Measurements from ENCODE around the gene RBM28.

Gene RBM28

DNA sequence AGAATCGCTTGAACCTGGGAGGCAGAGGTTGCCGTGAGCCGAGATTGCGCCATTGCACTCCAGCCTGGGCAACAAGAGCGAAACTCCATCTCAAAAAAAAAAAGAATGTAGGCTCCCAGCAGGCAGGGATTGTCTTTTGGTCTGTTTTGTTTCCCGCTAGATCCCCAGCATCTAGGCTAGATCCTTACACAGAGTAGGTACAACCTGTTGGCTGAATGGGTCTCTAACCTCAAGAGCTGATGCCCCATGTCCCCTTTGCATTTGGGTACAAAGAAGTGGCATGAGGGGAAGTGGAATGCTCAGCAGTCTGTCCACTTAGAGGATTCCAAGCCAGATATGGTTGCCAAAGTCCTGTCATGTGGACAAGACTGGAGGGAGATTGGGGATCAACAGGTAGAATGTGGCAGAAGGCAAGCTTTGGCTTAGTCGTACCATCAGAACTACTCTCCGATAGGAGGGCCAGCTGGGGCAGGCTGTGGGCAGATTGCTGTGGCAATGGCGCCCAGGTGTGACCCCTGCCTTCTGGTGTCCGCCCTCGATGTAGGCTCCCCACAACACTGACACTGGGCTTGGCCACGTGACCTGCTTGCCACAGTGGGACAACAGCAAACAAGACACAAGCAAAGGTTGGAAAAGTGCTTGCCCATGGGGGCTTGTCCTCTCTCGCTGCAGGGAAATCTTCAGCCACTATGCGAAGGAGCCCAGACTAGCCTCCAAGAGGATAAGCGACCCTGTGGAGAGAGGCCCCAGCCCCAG lies 81.3 kb downstream of the RBM28 start:
- no peak for DNase-seq (ENCODE audit: low spot score)

DNA sequence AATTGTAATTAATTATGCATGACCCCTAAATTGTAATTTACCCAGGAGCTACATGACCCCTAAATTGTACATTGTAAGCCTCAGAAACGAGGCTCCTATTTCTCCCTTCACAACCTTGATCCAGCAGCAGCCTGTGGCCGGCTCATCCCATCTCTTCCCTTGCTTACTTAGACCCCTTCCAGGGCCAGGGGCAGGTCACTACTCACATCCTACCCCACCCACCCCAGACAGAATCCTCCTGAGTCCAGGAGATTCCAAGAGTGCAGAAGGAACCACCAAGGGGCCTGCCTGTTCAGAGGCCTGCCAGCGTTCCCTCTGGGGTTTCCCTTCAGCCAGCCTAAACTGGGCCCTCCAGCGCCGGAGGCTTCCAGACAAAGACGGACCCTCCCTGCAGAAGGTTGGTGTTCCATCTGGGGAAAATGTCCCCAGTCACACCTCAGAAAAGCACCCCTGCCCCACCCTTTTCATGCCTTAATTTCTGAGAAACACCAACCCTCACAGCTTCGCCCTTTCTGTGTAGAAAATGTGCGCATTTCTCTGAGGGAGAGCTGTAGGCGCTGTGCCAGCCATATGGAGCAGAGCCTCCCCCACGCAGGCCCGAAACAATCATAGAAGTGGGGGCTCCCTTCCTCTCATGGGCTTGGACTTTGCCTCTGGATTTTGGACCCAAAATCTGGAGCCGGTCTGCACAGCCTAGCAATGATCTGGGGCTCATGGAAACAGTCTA lies 83.5 kb downstream of the RBM28 start:
- no peak for DNase-seq (ENCODE audit: low spot score)

DNA sequence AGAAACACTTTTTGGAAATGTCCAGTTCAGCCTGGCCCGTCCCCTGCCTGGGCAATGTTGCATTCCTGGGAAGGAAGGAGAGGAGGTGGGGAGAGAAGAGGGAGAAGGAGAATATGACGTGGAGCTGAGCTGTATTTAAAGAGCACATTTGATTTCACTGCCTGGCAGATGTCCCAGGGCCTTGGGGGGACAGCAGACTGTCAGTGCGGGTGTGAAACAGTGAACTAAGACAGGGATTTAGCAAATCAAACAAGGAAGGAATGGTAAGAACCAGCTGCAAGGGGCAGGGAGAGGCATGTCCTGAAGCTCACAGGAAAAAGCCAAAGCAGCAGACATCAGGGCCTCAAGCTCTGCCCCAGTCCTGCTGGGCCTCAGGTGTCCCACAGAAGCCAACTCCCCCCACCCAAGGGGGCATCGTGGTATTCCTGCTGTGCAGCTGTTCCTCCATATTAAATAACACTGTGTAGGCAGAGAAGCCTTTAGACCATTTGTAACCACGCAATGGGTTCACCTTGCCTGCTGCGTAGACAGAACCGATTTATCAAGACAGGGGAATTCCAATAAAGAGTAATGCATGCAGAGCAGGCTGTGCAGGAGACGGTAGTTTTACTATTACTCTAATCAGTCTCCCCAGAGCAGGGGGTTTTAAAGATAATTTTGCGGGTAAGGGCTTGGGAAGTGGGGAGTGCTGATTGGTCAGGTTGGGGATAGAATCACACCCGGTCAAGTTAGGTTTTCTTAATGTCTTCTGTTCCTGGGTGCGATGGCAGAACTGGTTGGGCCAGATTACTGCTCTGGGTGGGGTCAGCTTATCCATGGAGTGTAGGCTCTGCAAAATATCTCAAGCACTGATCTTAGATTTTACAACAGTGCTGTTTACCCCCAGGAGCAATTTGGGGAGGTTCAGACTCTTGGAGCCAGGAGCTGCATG lies 84.3 kb downstream of the RBM28 start:
- no peak for DNase-seq (ENCODE audit: low spot score)

DNA sequence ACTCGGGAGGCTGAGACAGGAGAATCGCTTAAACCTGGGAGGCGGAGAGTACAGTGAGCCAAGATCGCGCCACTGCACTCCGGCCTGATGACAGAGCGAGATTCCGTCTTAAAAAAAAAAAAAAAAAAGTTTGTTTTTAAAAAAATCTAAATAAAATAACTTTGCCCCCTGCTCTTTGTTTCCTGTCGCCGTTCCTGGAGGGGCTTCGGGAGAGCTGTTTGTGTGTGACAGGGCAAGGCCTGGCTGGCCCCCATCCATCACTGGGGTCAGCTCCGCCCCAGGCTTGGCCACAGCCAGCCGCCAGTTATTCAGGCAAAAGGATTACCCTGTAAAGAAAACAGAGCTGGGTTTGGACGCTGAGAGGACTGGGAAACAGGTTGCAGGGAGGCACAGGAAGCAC lies 86.2 kb downstream of the RBM28 start:
- no peak for DNase-seq (ENCODE audit: low spot score)

DNA sequence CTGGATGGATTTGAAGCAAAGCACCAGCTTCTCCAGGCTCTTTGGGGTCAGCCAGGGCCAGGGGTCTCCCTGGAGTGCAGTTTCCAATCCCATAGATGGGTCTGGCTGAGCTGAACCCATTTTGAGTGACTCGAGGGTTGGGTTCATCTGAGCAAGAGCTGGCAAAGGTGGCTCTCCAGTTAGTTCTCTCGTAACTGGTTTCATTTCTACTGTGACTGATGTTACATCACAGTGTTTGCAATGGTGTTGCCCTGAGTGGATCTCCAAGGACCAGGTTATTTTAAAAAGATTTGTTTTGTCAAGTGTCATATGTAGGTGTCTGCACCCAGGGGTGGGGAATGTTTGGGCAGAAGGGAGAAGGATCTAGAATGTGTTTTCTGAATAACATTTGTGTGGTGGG lies 88.4 kb downstream of the RBM28 start:
- DNase-seq (ENCODE audit: low spot score): no peak

DNA sequence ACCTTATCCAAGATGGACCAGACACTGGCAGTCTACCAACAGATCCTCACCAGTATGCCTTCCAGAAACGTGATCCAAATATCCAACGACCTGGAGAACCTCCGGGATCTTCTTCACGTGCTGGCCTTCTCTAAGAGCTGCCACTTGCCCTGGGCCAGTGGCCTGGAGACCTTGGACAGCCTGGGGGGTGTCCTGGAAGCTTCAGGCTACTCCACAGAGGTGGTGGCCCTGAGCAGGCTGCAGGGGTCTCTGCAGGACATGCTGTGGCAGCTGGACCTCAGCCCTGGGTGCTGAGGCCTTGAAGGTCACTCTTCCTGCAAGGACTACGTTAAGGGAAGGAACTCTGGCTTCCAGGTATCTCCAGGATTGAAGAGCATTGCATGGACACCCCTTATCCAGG lies 89.2 kb downstream of the RBM28 start:
- DNase-seq (ENCODE audit: low spot score): no peak

DNA sequence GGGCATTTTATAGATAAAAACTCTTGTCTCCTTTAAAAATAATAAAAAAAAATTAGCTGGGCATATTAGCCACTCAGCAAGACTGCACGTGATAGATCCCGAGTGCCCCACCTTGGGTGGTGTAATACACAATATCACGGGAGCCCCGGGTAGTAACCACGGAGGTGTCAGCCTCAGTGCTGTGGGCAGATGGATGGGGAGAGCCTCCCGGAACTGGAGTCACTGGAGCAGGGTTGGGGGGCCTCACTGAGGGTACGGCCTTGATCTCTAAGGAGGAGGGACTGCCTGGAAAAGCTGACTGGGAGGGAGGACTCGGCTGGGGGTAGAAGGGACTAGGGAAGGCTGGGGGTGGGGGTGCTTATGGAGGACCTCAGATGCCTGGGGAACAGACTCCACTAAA lies 90.0 kb downstream of the RBM28 start:
- no peak for DNase-seq (ENCODE audit: low spot score)

DNA sequence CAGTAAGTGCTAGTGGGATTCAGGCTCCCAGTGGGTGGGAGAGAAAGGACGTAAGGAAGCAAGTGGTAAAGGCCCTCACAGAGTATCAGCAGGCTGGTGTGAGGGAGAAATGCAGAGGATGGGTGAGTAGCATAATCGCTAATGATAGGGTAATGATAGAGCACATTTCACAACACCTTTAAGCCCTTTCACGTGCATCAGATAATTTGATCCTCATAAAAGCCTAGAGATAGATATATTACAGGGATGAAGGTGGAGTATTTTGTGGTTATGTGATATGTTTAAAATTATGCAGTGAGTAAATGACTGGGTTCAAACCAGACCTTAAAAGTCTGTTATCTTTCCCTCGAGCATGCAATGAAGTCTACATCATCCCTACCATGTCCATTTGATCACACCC lies 92.4 kb downstream of the RBM28 start:
- no peak for DNase-seq (ENCODE audit: low spot score)

Measured in putamen (tissue), 1 donor.